Activated gamma-delta T cell (primary cell): ENCODE data around the gene CDC42BPA.

Experiments used
- DNase-seq: peaks from one replicate; lab custom pipeline; 2025; lab: John Stamatoyannopoulos, UW

The CDC42BPA gene

DNA sequence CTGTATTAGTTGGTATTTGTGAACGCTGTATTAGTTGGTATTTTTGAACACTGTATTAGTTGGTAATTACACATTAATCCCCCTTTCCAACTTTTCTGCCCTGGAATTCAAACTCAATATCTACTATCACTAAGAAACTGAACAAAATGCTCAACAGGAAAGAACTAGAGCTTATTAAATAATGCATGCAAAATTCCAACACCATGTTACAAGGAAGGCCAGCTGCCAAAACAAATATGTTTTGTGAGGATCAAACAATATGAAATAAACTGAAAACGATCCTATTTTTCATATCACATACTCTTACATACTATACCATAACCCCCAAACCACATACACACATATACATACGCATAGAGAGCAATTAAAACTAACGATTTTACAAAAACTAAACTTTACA lies 104.9 kb downstream of the CDC42BPA start:
- DNase-seq = no peak

GRCh38 chr1:227212164-227212563 lies 106.1 kb downstream of the CDC42BPA start:
- no peak for DNase-seq

DNA sequence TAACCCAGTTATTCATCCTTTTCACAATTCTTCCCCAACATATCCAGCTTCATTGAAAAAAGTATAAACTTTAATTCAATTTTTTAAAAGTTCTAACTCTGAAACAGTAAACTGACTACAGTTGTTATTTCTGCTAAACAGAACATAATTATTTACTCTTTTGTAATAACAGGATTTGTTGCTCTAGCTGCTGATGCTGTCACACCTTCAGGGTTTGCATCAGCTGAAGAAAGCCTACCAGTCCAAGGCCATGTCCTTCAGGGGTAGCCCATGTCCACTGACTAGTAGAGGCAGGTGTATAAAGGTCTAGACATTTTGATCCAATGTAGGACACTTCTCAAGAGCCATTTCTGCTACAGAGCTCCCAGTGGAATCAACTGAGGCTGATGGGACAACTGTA lies 107.7 kb downstream of the CDC42BPA start:
- no peak for DNase-seq

- DNase-seq = no peak
These were observed 121.2 kb downstream of the CDC42BPA start for GRCh38 chr1:227197064-227197463.

DNA sequence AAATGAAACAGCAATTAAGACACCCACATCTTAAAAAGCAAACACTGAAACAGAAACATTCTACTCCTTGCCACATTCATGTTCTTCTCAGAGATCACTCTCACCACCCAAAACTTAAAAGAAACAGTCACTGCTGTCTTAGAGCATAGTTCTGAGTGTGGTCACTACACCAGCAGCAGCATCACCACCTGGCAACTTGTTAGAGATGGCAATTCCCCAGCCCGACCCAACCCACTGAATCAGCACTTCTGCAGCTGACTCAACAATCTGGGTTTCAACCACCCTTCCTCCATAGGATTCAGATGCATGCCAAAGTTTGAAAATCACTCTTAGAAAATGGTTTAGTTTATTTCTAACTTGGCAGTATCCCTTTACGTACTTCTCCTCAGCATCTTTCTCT lies 126.1 kb downstream of the CDC42BPA start:
- DNase-seq = no peak

DNA sequence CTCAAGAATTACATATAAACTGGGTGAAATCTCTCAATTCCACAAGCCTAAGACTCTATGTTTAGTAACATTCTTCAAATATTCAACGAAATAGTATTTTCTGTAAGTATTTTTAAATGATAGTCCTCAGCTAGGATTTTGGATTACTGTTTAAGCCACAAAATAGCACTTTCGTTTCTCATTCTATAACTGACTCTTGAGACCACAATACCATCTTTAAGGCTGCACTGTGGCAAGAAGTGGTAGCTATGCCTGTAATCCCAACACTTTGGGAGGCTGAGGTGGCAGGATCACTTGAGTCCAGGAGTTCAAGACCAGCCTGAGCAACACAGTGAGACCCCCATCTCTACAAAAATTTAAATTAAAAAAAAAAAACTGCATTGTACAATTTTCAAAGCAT lies 126.7 kb downstream of the CDC42BPA start:
- DNase-seq = no peak

DNA sequence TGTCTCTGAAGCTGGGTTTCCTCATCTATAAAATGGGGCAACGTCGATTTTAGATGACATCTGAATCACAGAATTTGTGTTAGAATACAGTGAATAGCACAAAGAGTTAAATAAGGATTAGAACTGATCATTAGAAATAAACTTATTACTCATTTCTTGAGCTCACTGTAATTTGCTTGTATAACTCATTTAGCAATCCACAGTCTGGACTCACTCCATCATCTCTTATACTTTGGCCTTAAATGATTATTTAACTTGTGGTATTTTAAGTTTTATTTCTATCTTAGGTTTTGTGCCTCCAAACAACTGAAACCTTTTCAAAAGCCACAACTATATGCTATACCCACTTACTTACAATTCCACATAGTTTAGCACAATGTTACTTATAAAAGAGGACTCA lies 128.0 kb downstream of the CDC42BPA start:
- no peak for DNase-seq

DNA sequence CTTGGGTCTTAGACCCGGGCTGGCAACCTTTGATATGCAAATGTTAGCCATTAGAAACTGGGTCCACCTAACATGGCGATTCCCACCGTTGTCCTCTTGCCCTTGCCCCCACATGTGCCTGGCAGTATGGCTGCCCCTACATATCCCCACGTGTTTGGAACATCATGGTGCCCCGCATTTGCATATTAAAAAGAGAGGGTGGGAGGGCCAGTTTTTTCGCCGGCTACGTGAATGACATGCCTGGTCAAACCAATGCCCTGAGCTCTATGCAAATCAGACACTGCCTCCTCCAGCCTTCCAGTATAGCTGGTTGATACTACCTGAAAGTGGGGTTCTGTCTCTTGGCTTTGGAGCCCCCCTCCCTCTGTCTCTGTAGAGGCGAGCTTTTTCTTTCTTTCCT lies 133.0 kb downstream of the CDC42BPA start:
- no peak for DNase-seq

DNA sequence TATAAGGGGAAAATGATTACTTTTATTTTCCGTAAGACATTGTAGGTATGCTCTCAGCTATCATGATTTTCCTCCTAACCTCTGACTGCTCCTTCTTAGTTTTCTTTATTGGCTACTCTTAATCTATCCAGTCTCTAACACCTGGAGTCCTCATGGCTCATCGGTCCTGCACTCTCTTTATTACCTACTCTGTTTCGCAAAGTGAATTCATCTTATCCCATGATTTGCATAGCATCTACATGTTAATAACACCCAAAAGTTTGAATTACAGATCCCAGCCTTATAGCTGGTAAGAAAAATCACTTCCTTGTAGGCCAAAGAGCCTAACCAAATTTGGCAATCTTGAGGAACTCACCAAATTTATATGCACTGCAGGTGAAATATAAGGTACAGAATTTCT lies 136.3 kb downstream of the CDC42BPA start:
- no peak for DNase-seq

- no peak for DNase-seq
These were observed 142.7 kb downstream of the CDC42BPA start for GRCh38 chr1:227175611-227176010.

DNA sequence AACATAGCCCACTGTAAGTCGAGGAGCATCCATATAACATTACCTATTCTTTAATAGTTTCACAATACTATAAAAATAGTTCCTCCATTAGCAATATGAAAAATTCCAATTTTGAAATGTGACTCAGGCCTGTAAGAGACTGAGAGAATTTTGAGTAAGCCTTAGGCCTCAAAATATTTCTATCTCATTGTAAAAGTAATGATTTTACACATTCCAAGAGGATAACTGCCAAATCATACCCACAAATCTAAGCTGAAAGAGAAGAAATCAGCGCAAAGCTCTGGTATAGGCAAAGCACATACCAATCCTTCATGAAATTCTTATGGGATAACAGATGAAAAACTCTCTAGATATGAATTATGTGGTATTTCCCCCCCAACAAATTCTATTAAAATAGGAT lies 144.1 kb downstream of the CDC42BPA start:
- DNase-seq = no peak

DNA sequence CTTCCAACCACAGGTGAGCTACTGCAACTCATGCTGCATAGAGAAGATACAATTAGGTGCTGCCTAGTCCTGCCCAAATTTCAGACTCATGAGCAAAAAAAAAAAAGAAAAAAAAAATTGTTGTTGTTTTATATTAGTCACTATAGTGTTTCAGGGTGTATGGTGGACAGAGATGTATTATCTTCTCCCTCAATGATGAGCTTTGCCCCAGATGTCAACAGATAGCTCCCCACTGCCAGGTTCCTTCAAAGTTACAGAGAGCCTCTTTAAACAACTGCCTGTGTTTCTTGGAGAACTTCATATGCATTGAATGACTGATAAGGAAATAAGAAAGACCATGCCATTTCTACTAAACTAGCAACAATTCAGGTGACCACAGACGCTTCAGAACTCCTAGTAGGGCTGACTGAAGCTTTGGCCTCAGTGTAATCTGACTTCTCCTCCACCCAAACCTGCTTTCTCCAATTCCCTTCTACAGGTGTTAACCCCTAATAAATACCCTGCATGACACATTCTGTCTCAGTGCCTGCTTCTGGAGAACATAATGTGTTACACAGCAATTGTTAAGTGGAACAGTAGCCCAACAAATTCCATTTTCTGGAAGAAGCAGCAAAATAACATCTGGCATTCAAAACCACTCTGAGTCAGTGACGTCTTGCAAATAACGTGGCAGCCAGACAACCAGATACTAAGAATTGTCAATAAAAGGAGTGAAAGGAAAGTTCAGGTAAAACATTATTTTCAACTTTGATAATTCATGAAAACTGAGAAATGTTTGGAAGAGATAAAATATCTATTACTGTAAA lies 147.7 kb downstream of the CDC42BPA start:
- no peak for DNase-seq

- DNase-seq = no peak
These were observed 148.9 kb downstream of the CDC42BPA start for GRCh38 chr1:227169343-227169742.

DNA sequence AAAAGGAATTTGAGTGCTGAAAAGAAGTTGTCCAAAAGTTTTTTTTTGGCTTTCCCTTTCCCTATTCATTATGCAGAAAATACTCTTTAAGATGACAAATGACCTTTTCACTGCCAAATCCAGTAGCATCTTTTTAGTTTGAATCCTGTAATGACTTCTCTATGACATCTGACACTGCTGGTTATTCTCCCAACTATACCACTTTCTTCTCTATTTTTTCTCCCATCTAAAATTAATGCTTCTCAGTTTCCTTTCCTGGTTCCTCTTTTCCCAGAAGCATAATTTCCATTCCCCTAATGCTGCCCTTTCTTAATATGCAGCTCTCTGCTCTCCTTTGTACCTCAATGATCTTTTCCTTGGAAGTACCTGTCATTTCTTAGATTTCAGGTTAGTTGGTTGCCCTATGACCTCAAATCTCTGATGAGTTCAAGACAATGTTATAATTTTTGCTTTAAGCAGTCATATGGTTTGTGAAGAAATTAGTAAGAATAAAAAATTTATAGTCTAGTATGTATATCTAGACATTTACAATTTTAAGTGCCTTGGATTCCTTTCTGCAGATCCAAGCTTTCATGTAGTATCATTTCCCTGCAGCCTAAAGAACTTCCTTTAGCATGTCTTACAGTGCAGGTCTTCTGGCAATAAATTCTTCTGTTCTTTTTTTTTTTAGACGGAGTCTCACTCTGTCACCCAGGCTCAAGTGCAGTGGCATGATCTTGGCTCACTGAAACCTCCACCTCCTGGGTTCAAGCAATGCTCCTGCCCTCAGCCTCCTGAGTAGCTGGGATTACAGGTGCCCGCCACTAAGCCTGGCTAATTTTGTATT lies 150.8 kb downstream of the CDC42BPA start:
- DNase-seq = no peak

- DNase-seq = no peak
These were observed 151.7 kb downstream of the CDC42BPA start for GRCh38 chr1:227166559-227166958.

DNA sequence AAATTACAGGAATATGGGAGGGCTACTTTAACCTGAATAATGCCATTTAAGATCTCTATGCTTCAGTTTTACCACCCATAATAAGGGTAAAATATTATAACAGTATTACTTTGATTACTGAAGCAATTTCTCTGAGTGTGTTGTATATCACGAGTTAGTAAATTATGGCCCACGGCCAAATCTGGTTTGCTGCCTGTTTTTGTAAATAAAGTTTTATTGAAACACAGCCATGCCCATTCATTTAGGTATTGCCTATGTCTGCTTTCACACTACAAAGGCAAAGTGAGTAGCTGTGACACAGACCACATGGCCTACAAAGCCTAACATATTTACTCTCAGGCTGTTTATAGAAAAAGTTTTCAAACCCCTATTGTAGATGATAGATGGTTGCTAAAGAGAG lies 156.8 kb downstream of the CDC42BPA start:
- DNase-seq = no peak

- DNase-seq = no peak
These were observed 161.8 kb downstream of the CDC42BPA start for GRCh38 chr1:227156520-227156919.

- DNase-seq = no peak
These were observed 162.6 kb downstream of the CDC42BPA start for GRCh38 chr1:227155688-227156087.

- DNase-seq = no peak
These were observed 163.3 kb downstream of the CDC42BPA start for GRCh38 chr1:227155004-227155403.

DNA sequence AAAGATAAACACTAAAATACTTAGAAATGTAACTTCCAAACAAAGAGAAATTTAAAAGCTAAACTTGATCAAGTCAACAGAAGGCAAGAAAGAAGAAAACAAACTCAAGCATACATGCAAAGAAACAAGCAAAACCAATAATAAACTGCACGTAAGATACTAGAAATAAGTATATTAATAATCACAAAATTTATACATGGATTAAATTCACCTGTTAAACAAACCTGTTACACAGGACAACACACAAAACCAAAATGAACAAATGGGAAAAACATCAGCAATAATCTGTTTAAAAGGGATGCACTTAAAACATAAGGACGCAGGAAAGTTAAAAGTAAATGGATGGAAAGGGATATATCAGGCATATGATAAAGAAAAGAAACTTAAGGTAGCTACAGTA lies 165.8 kb downstream of the CDC42BPA start:
- DNase-seq = no peak

DNA sequence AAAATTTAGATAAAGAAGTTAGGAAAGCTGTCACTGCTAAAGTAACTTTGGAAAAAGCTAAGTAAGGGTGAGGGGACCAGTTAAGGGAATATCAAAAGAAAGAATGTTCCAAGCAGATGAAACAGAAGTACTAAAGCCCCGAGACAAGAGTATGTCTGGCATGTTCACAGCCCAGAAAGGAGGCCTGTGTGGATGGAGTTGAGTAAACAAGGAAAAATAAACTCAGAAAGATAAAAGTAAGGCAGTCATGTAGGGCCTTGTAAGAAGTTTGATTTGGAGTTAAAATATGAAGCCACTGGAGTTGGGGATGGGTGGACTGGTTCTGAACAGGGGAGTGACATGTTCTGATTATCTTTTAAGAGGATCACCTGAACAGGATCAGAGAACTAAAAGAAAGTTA lies 177.9 kb downstream of the CDC42BPA start:
- DNase-seq = no peak

DNA sequence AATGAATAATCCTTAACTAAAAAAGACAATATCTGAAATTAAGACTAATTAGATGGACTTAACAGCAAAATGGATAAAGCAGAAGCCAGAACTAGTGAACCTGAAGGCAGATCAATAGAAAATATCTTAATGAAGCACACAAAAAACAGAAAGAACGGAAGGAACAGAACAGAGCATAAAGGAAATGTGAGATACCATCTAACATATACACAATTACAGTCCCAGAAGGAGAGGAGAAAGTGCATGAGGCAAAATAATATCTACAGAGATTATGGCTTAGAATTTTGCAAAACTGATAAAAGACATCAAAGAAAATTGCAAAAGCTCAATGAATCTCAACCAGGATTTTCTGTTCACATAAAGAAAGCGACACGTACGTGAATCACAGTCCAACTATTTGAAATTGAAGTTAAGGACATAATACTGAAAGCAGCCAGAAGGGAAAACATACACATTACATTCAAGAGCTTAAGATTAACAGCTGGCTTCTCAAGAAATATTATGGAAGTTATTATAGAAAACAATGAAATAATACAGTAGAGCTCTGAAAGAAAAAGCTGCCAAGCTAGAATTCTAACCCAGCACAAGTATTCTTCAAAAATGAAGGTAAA lies 182.0 kb downstream of the CDC42BPA start:
- no peak for DNase-seq
